SK-N-MC (cell line): Measurements from ENCODE around the gene CDK11B.
"Not testable (repeated sequence)": the region's sequence is repeated elsewhere in the genome, so short reads cannot be mapped to it uniquely, and the experiment has no call there.

Experiments
- DNase-seq: peaks from one replicate; pipeline ENCODE4 v3.0.0-alpha.2; 2011; ENCODE audit warnings: low read depth, low spot score
- H3K27ac ChIP-seq: fragments of 200-600 bp; sonication (generic); 2 replicates; pipeline ENCODE4 v1.5.1; 2016; ENCODE audit warnings: mixed run types
- H3K36me3 ChIP-seq: fragments of 200-600 bp; sonication (generic); 2 replicates; pipeline ENCODE4 v1.6.1; 2017; ENCODE audit warnings: antibody characterized with exemption, low read length, mixed read lengths; ENCODE audit not compliant: insufficient read depth
- H3K4me3 ChIP-seq: fragments of 200-600 bp; sonication (generic); 2 replicates; pipeline ENCODE4 v1.5.1; 2016
- H3K9ac ChIP-seq: fragments of 200-600 bp; sonication (generic); 2 replicates; pipeline ENCODE4 v1.8.0; 2017; ENCODE audit warnings: mixed run types, mixed read lengths; ENCODE audit not compliant: insufficient read length
- H3K9me3 ChIP-seq: fragments of 200-600 bp; sonication (generic); 2 replicates; pipeline ENCODE4 v1.6.1; 2017; ENCODE audit warnings: low read depth, mild to moderate bottlenecking, antibody characterized with exemption, low read length, moderate library complexity, mixed read lengths
- EZH2 ChIP-seq: fragments of 200-600 bp; sonication (generic); IDR thresholded peaks from one replicate; pipeline ENCODE4 v1.6.1; 2017; ENCODE audit warnings: antibody characterized with exemption
- FOXP2 ChIP-seq: optimal IDR thresholded peaks from 2 replicates; pipeline ENCODE3; 2011; ENCODE audit warnings: mild to moderate bottlenecking, moderate library complexity; ENCODE audit not compliant: insufficient read depth; ENCODE audit errors: extremely low read length, control extremely low read depth
- POLR2AphosphoS5 ChIP-seq: IDR thresholded peaks from 2 replicates; pipeline ENCODE4 v1.6.1; 2012; ENCODE audit warnings: mild to moderate bottlenecking, low read depth, low read length, borderline replicate concordance

Gene CDK11B

GRCh38 chr1:1680031-1680911 is 21.5 kb upstream of the CDK11B start:
- H3K36me3 ChIP-seq = 0 out of 2 replicates have a peak, but pooled peaks cover 2% of the 10 kb centered on the region
- H3K9ac ChIP-seq = no peak overlapping the region
- no peaks in the 10 kb centered on the region for H3K9me3 ChIP-seq
- no peak overlapping the region for H3K4me3 ChIP-seq
- TF ChIP-seq POLR2AphosphoS5 (no peak), EZH2 (no peak), FOXP2 (no peak)
- no peak overlapping the region for H3K27ac ChIP-seq
- DNase-seq = no peak

- no peak overlapping the region for H3K27ac ChIP-seq
- TF ChIP-seq EZH2 (no peak), POLR2AphosphoS5 (no peak), FOXP2 (no peak)
- H3K4me3 ChIP-seq = no peak overlapping the region
- no peak for DNase-seq
- no peaks in the 10 kb centered on the region for H3K9me3 ChIP-seq
- no peak overlapping the region for H3K9ac ChIP-seq
- no peaks in the 10 kb centered on the region for H3K36me3 ChIP-seq
Measured at GRCh38 chr1:1678581-1679380, 20.0 kb upstream of the CDK11B start.

GRCh38 chr1:1677718-1678580 is 19.1 kb upstream of the CDK11B start:
- DNase-seq = no peak
- H3K4me3 ChIP-seq = no peak overlapping the region
- H3K27ac ChIP-seq = no peak overlapping the region
- H3K36me3 ChIP-seq = no peaks in the 10 kb centered on the region
- no peaks in the 10 kb centered on the region for H3K9me3 ChIP-seq
- no peak overlapping the region for H3K9ac ChIP-seq
- no peak for TF ChIP-seq POLR2AphosphoS5
- no peak for TF ChIP-seq FOXP2
- no peak for TF ChIP-seq EZH2

GRCh38 chr1:1676087-1676486 is 17.3 kb upstream of the CDK11B start:
- H3K36me3 ChIP-seq, H3K9ac ChIP-seq, H3K9me3 ChIP-seq, DNase-seq, H3K4me3 ChIP-seq, H3K27ac ChIP-seq: not testable (repeated sequence)

- not testable (repeated sequence) for H3K27ac ChIP-seq, H3K36me3 ChIP-seq, H3K4me3 ChIP-seq
Measured at GRCh38 chr1:1675218-1675617, 16.4 kb upstream of the CDK11B start.

GRCh38 chr1:1674806-1675205 is 16.0 kb upstream of the CDK11B start:
- H3K36me3 ChIP-seq, H3K9me3 ChIP-seq, H3K4me3 ChIP-seq, DNase-seq, H3K27ac ChIP-seq, H3K9ac ChIP-seq: not testable (repeated sequence)

More at GRCh38 chr1:1675218-1675617, 16.4 kb upstream of the CDK11B start:
- DNase-seq, H3K9me3 ChIP-seq, H3K9ac ChIP-seq: not testable (repeated sequence)

GRCh38 chr1:1672181-1672965 is 13.6 kb upstream of the CDK11B start:
- no peak overlapping the region for H3K9ac ChIP-seq
- H3K36me3 ChIP-seq = peaks cover 9% of the 10 kb centered on the region; the same call in 1 of the 2 replicates
- H3K4me3 ChIP-seq = no peak overlapping the region
- no peak for DNase-seq
- no peaks in the 10 kb centered on the region for H3K9me3 ChIP-seq
- TF ChIP-seq FOXP2 (no peak), POLR2AphosphoS5 (no peak), EZH2 (no peak)
- H3K27ac ChIP-seq = no peak overlapping the region
